ENCODE measurements around the gene DSCAML1.

DNA sequence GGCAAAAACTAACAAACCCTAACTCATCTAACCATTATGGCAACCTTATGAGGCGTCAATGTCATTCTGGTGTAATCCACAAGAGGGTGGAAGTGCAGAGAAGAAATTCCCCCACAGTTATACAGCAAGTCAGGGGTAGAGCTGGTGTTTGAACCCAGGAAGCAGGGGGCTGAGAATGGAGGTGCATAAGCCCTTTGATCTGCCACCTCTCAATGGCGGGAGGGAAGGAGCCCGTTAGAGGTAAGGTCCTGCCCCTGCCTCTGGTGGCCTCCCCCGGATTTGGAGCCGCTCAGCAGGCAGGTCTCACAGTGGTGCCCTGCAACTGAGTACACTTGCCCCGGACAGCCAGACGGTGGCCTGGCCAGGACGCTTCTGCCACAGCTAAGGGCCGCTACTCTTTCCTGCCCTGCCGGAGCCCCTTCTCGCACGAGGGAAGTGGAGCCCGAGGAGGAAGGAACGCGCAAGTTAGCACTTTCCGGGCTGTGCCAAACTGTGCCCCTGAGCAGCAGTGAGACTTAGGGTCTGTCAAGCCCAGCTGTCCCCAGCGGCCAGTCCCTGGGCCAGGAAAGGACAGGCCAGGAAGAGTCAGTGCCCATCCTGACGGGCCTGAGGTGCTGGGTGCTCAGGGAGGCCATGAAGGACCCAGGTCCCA is 26.4 kb upstream of the DSCAML1 start:
- TF ChIP-seq CTCF (IDR thresholded peaks at IDR 0.05), result peak in 2 of 5 experiments; percentile 5 to 16
- TF ChIP-seq POLR2A (IDR thresholded peaks at IDR 0.05), result no peak

Data from tibial nerve (tissue), 3 donors.